Stimulated activated CD8-positive, alpha-beta memory T cell treated with anti-CD3 and anti-CD28 coated beads, Interleukin-4, amount 100 ng/mL, for 1 hour (primary cell): ENCODE results near the gene SUSD5.
"Not testable (repeated sequence)": the region's sequence is repeated elsewhere in the genome, so short reads cannot be mapped to it uniquely, and the experiment has no call there.

Experiments
- DNase-seq, 2 donors: peaks; one replicate each; pipeline ENCODE4 v3.0.0-alpha.2; 2020; ENCODE audit warnings: low read depth in 2 of 2, low spot score in 1 of 2

Gene SUSD5

GRCh38 chr3:33117461-33117860, 101.1 kb downstream of the SUSD5 start:
- DNase-seq: no peak

DNA sequence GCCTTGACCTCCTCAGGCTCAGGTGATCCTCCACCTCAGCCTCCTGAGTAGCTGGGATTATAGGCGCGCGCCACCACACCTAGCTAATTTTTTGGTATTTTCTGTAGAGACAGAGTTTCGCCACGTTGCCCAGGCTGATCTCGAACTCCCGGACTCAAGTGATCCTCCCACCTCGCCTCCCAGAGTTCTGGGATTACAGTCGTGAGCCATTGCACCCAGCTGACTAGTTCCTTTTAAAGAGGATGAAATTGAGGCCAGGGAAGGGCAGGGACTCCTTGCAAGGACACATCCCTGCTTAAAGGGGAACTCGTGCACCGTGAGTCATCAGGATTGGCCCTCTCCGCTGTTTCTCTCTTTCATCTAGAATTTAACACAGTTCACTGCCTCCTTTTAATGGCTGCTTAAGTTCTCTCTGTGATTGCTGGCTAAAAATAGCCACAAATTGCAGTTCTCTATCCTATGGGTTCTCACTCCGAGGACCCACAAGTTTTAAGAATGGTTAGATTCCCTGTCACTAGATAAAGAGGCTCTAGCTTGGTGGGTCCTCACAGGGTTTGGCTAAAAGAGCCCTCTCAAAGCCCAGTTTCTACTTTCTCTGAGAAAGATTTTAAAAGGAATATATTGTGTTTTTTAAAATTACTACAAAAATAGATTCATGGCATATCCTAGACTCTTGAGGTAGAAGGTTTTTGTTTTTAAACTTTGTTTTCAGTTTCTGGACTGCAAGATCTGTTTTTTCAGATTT, 103.4 kb downstream of the SUSD5 start:
- no peak for DNase-seq

DNA sequence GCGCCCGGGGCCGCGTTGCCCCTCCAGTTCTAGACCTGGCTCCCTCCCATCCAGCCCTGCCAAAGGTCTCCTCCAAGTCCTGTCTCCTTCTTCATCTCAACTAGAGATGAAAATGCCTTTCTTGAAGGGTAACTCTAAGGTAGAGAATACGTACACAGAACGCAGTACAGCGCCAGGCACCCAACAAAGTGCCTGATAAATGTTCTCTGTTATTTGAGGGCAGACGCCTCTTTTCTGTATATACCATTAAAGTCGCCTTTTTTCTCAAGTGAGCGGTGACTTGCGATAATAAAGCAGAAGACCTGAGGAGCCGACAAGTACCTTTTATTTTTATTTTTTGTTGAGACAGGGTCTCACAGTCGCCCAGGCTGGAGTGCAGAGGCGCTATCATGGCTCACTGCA, 104.0 kb downstream of the SUSD5 start:
- DNase-seq: no peak

DNA sequence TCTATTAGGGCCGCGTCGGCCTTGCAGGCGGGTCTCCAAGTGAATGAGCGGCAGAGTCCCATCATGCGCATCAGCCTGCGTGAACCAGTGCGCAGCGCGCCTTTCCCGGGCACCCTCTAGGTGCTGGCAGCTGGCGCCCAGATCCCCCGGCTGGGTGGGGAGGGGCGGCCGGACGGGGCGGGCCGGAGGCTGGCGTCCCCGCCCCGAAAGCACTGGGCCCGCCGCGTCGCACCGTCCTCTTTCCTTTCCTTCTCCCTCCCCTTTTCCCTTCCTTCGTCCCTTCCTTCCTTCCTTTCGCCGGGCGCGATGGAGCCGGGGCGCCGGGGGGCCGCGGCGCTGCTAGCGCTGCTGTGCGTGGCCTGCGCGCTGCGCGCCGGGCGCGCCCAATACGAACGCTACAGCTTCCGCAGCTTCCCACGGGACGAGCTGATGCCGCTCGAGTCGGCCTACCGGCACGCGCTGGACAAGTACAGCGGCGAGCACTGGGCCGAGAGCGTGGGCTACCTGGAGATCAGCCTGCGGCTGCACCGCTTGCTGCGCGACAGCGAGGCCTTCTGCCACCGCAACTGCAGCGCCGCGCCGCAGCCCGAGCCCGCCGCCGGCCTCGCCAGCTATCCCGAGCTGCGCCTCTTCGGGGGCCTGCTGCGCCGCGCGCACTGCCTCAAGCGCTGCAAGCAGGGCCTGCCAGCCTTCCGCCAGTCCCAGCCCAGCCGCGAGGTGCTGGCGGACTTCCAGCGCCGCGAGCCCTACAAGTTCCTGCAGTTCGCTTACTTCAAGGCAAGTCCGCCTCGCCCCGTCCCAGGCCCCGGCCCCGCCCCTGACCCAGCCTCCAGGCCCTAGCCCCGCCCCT, 104.6 kb downstream of the SUSD5 start, which contains the start of gene CRTAP:
CRTAP (plus strand) TSS at position 243 of the 850 bp plus-strand sequence; CDS start at position 307, 64 bp downstream.
- DNase-seq: peak; percentile 58 to 74

GRCh38 chr3:33111581-33111980, 107.0 kb downstream of the SUSD5 start:
- no peak for DNase-seq

DNA sequence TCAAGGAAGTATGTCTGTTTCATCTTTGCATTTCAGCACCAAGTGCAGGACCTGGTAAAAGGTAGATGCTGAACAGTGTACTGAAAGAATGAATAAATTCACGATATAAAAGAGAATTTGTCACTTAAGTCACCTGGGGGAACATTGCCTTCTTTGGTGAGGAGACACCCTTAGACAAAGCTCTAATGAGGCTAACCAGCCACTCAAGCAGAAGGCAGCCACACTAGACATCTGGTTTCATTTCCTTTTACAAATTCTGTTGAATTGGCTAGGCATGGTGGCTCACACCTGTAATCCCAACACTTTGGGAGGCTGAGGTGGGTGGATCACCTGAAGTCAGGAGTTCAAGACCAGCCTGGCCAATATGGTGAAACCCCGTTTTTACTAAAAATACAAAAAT, 111.8 kb downstream of the SUSD5 start:
- DNase-seq: not testable (repeated sequence)

GRCh38 chr3:33105341-33105948, 113.2 kb downstream of the SUSD5 start:
- no peak for DNase-seq

DNA sequence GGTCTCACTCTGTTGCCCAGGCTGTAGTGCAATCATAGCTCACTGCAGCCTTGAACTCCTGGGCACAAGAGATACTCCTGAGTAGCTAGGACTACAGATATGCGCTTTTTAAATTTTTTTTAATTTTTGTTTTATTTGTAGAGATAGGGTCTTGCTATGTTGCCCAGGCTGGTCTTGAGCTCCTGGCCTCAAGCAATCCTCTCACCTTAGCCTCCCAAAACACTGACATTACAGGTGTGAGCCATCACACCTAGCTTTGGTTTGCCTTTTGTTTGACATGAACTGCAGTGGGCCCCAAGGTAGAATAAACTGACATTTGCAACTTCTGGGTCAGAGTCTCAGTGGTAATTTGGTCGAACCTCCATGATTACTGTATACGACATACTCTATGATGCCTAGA, 113.8 kb downstream of the SUSD5 start:
- DNase-seq: no peak

DNA sequence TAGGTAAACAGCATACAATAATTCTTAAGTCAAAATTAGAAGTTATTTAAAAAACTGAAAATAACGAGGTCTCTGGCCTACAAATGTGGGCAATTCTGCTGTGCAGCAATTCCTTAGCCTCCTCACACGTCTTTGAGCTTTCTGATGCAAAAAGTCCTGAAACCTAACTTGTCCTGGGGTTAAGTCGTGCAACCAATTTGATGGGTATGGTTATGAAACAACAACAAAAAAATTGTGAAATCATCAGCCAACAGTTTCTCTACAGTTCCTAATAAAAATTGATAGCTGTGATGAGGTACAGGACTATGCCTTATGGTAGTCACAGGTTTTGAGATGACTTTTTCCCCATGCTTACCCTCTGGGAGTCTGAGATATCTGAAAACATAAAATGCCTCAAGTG, 115.1 kb downstream of the SUSD5 start:
- no peak for DNase-seq

GRCh38 chr3:33103034-33103433, 115.6 kb downstream of the SUSD5 start:
- no peak for DNase-seq

- no peak for DNase-seq
Observed at GRCh38 chr3:33100229-33100628, 118.4 kb downstream of the SUSD5 start.
